A549 (cell line): ENCODE data around the gene PUM2. TPM values are rescaled to one million over a fixed set of nuclear protein-coding genes. Genes with fewer than 3 reads are reported as not detected.

ENCODE experiments used
- ATAC-seq, 2 experiments: fragments of 200-7000 bp in 1 of 2; fragments of >200 bp in 1 of 2; cut with Nextera tagmentation in 1 of 2; cut with Tn5 transposase in 1 of 2; 3 replicates each; pipeline versions ENCODE4 v1.8.0 to v1.9.1; 2018 to 2020; ENCODE audit warnings: mild to moderate bottlenecking in 1 of 2, moderate library complexity in 1 of 2
- CTCF ChIA-PET: fragments of 300-600 bp; sonication (Branson Sonifier 250); formaldehyde crosslinking; extraction: SDS; loops from one replicate; lab custom pipeline; 2021; ENCODE audit warnings: antibody characterized with exemption, inconsistent platforms; lab: Yijun Ruan, JAX
- POLR2A ChIA-PET: fragments of 350-600 bp; formaldehyde crosslinking; extraction: SDS; loops from one replicate; lab custom pipeline; 2021; ENCODE audit warnings: antibody characterized with exemption, inconsistent platforms; lab: Yijun Ruan, JAX
- DNase-seq, 2 experiments: peaks; one replicate each; pipeline versions ENCODE4 v3.0.0 to v3.0.0-alpha.2; 2011 to 2016; ENCODE audit warnings: low read depth in 1 of 2, low spot score in 1 of 2
- FAIRE-seq: peaks from 2 replicates; lab custom pipeline; 2011; peaks lifted over from hg19 to GRCh38; lab: Jason Lieb, UNC
- H3K27ac ChIP-seq, 2 experiments: fragments of >200 bp; sonication (Bioruptor Twin); formaldehyde crosslinking; 3 replicates each; pipeline ENCODE4 v1.5.1; 2016 to 2017
- H3K4me1 ChIP-seq: fragments of >200 bp; sonication (Bioruptor Twin); formaldehyde crosslinking; 3 replicates; pipeline ENCODE4 v1.6.1; 2016
- H3K4me2 ChIP-seq: fragments of >200 bp; sonication (Bioruptor Twin); formaldehyde crosslinking; 3 replicates; pipeline ENCODE4 v1.6.1; 2016
- H3K4me3 ChIP-seq: fragments of >200 bp; sonication (Bioruptor Twin); formaldehyde crosslinking; 3 replicates; pipeline ENCODE4 v1.5.1; 2016
- H3K9me3 ChIP-seq: fragments of >200 bp; sonication (Bioruptor Twin); formaldehyde crosslinking; 3 replicates; pipeline ENCODE4 v1.6.1; 2016
- BHLHE40 ChIP-seq: IDR thresholded peaks from 2 replicates; pipeline ENCODE4 v1.6.1; 2012; ENCODE audit warnings: low read depth, low read length, inconsistent platforms
- CBX2 ChIP-seq: fragments of 200-600 bp; sonication (generic); IDR thresholded peaks from 2 replicates; pipeline ENCODE4 v1.6.1; 2016; ENCODE audit warnings: low read depth, mild to moderate bottlenecking, borderline replicate concordance
- CBX8 ChIP-seq: fragments of 200-600 bp; sonication (generic); IDR thresholded peaks from 2 replicates; pipeline ENCODE4 v1.6.1; 2016
- CEBPB ChIP-seq, 2 experiments: fragments of >200 bp in 1 of 2; sonication (Bioruptor Twin) in 1 of 2; formaldehyde crosslinking in 1 of 2; IDR thresholded peaks; 2 replicates each; pipeline ENCODE4 v1.6.1; 2012 to 2016
- EHF ChIP-seq: fragments of 250-450 bp; sonication (Bioruptor Pico); IDR thresholded peaks from 2 replicates; pipeline ENCODE4 v1.5.0; 2020; ENCODE audit warnings: mild to moderate bottlenecking
- FOSL2 ChIP-seq, 2 experiments: fragments of 450-650 bp in 1 of 2; fragments of >200 bp in 1 of 2; sonication (Bioruptor Twin) in 1 of 2; formaldehyde crosslinking; IDR thresholded peaks; 2 replicates each; pipeline versions ENCODE4 v1.5.0 to v1.6.1; 2016 to 2020; ENCODE audit warnings: mild to moderate bottlenecking in 1 of 2, moderate library complexity in 1 of 2
- GATA3 ChIP-seq: IDR thresholded peaks from 2 replicates; pipeline ENCODE4 v1.6.1; 2012; ENCODE audit warnings: borderline replicate concordance
- HOXA7 ChIP-seq: fragments of 250-450 bp; sonication (Bioruptor Pico); IDR thresholded peaks from 2 replicates; pipeline ENCODE4 v1.5.0; 2020; ENCODE audit warnings: mild to moderate bottlenecking, moderate library complexity
- KDM1A ChIP-seq: fragments of 200-600 bp; sonication (generic); IDR thresholded peaks from 2 replicates; pipeline ENCODE4 v1.6.1; 2016; ENCODE audit warnings: low read depth, mild to moderate bottlenecking
- KDM5A ChIP-seq: fragments of 200-600 bp; sonication (generic); IDR thresholded peaks from 2 replicates; pipeline ENCODE4 v1.6.1; 2016; ENCODE audit warnings: antibody characterized with exemption, mild to moderate bottlenecking
- MAFK ChIP-seq: fragments of 450-650 bp; IDR thresholded peaks from 2 replicates; pipeline ENCODE4 v1.6.1; 2014; ENCODE audit not compliant: partially characterized antibody
- MAZ ChIP-seq: fragments of 150-350 bp; IDR thresholded peaks from 2 replicates; pipeline ENCODE4 v1.6.1; 2014; ENCODE audit warnings: antibody characterized with exemption, low read depth, low read length, borderline replicate concordance
- NFE2L2 ChIP-seq: fragments of 150-350 bp; conservative IDR thresholded peaks from 2 replicates; pipeline ENCODE4 v1.6.1; 2014; ENCODE audit warnings: low read length
- NR3C1 ChIP-seq: fragments of >200 bp; sonication (Bioruptor Twin); formaldehyde crosslinking; IDR thresholded peaks from 3 replicates; pipeline ENCODE4 v1.6.1; 2017
- POLR2A ChIP-seq: IDR thresholded peaks from 2 replicates; pipeline ENCODE4 v1.6.1; 2012; ENCODE audit warnings: mild to moderate bottlenecking, low read length
- POLR2AphosphoS2 ChIP-seq: conservative IDR thresholded peaks from 2 replicates; pipeline ENCODE4 v1.6.1; 2012; ENCODE audit warnings: low read length, improper control_type of control experiment, inconsistent platforms
- RCOR1 ChIP-seq: fragments of 150-350 bp; IDR thresholded peaks from 2 replicates; pipeline ENCODE4 v1.6.1; 2014; ENCODE audit warnings: antibody characterized with exemption, low read length, low read depth
- RNF2 ChIP-seq: fragments of 200-600 bp; sonication (generic); IDR thresholded peaks from 2 replicates; pipeline ENCODE4 v1.6.1; 2016; ENCODE audit warnings: low read depth, mild to moderate bottlenecking, antibody characterized with exemption, moderate library complexity, borderline replicate concordance
- TP53 ChIP-seq: fragments of 250-450 bp; sonication (Bioruptor Pico); IDR thresholded peaks from 2 replicates; pipeline ENCODE4 v1.5.0; 2021; ENCODE audit warnings: mild to moderate bottlenecking, moderate library complexity
- ZNF302 ChIP-seq: fragments of 250-450 bp; sonication (Bioruptor Pico); IDR thresholded peaks from 2 replicates; pipeline ENCODE4 v1.9.0; 2021; ENCODE audit warnings: inconsistent platforms, mild to moderate bottlenecking, moderate library complexity
- WGBS: methylation state at CpG from one replicate; pipeline ENCODE4 v1.1.6; 2017; ENCODE audit errors: missing lambda C conversion rate; 5-methylcytosine and 5-hydroxymethylcytosine counted together
- polyA plus RNA-seq, 4 experiments: library from polyadenylated mRNA; depleted of rRNA in 3 of 4; stranded (reverse); fragments of >200 nt; fragmentation: RNase III in 1 of 4; extraction: RNeasy Plus Mini Kit Qiagen cat#74134 plus additional on column Dnase treatment in 1 of 4; gene quantifications; 2 replicates in 3 of 4; 3 replicates in 1 of 4; pipeline ENCODE4 v1.2.3, GENCODE V29; 2011 to 2017
- TF ChIP-seq, protein P1 (sequence below): IDR thresholded peaks from 2 replicates; pipeline ENCODE4 v1.6.1; 2012
- TF ChIP-seq, protein P2 (sequence below): fragments of 250-450 bp; sonication (Bioruptor Pico); IDR thresholded peaks from 2 replicates; pipeline ENCODE4 v1.5.0; 2020; ENCODE audit warnings: low read depth, mild to moderate bottlenecking, moderate library complexity
- TF ChIP-seq, protein P3 (sequence below): fragments of 450-650 bp; IDR thresholded peaks from 2 replicates; pipeline ENCODE4 v1.6.1; 2014; ENCODE audit warnings: antibody characterized with exemption
- TF ChIP-seq, protein P4 (sequence below): fragments of >200 bp; sonication (Bioruptor Twin); formaldehyde crosslinking; IDR thresholded peaks from 3 replicates; pipeline ENCODE4 v1.6.1; 2016

The PUM2 gene
- polyA plus RNA-seq, 2 of the 4 experiments (the other 2 are of a cell fraction): 44.6 to 94.2 TPM

DNA sequence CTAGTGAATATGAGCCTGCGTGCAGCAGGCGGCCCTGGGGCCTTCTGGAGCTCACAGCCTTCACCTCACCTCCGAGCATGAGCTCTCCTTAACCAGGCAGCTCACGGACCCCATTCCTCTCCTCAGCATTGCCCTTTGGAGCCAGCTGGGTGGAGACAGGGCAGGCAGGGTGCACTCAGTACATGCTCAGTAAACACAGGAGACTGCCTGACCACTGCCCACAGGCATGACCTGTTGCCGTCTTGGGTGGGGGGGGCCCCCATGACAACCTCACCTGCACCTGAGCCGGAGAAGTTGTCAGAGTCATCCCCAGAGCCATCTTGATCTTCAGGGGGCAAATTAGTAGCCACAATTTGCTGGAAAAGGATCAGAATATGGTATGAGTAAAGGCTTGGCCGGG lies 145.6 kb downstream of the PUM2 start (continued):
- TF ChIP-seq HOXA7 (CRISPR knock-in tag) (no peak), BHLHE40 (no peak), KDM5A (no peak), FOSL2 (IDR thresholded peaks at IDR 0.05) (no peak), FOSL2 (CRISPR knock-in tag; IDR thresholded peaks at IDR 0.05) (no peak), MAFK (no peak), NR3C1 (no peak)
- TF ChIP-seq, protein P1, sequence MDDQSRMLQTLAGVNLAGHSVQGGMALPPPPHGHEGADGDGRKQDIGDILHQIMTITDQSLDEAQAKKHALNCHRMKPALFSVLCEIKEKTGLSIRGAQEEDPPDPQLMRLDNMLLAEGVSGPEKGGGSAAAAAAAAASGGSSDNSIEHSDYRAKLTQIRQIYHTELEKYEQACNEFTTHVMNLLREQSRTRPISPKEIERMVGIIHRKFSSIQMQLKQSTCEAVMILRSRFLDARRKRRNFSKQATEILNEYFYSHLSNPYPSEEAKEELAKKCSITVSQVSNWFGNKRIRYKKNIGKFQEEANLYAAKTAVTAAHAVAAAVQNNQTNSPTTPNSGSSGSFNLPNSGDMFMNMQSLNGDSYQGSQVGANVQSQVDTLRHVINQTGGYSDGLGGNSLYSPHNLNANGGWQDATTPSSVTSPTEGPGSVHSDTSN: no peak
- TF ChIP-seq, all 56 proteins: peak for 0

DNA sequence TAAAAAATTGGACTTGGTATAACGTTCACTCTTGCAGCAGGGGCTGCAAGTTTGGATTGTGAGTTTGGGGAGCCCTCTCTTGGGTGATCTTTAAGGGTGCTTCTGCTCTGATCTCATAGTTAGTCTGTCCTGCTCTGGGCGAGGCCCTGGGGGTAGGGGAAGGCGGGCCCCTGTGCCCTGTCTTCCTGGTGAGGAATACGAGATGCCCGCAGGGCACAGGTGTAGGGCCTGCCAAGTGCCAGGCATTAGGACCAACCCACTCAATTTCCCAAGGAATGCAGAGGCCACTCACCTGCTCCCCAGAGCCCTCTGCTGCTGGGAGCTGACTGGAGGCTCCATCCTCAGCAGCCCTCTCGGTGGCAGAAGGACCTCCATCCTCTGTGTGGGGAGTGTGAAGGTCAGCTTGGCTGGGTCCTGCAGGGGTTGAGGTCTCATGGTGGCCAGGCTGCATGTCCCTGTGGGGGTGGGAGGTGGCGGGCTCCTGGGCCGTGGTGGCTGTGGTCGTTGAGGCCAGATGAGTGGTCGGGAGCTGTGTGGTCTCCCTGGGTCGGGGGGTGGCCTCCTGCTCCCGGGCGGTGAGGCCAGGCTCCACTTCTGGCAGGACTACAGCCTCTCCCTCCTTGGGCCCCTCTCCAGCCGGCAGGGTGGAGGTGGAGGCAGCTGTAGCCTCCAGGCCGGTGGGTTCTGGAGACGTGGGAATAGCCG lies 147.0 kb downstream of the PUM2 start:
- no peak overlapping the region for H3K27ac ChIP-seq
- CTCF ChIA-PET: interaction anchor here (0.6 to 15.3 kb wide), 12 partner anchors 8 to 439 kb away, joined by 3 to 149 read pairs (median 3); partner anchors contain the start of gene SDC1
- POLR2A ChIA-PET: interaction anchor here (0.6 kb wide), 1 partner anchor 20 kb away, joined by 5 read pairs; no protein-coding TSS in a partner anchor
- peaks cover 26% of the 10 kb centered on the region for H3K4me1 ChIP-seq
- DNase-seq (no peak), ATAC-seq (no peak), FAIRE-seq (no peak)
- no peak for TF ChIP-seq CBX8
- TF ChIP-seq, protein P2, sequence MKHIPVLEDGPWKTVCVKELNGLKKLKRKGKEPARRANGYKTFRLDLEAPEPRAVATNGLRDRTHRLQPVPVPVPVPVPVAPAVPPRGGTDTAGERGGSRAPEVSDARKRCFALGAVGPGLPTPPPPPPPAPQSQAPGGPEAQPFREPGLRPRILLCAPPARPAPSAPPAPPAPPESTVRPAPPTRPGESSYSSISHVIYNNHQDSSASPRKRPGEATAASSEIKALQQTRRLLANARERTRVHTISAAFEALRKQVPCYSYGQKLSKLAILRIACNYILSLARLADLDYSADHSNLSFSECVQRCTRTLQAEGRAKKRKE: no peak
- no peak for TF ChIP-seq MAZ
- TF ChIP-seq, protein P3, sequence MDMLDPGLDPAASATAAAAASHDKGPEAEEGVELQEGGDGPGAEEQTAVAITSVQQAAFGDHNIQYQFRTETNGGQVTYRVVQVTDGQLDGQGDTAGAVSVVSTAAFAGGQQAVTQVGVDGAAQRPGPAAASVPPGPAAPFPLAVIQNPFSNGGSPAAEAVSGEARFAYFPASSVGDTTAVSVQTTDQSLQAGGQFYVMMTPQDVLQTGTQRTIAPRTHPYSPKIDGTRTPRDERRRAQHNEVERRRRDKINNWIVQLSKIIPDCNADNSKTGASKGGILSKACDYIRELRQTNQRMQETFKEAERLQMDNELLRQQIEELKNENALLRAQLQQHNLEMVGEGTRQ: no peak
- TF ChIP-seq CBX2: no peak
- TF ChIP-seq, protein P4, sequence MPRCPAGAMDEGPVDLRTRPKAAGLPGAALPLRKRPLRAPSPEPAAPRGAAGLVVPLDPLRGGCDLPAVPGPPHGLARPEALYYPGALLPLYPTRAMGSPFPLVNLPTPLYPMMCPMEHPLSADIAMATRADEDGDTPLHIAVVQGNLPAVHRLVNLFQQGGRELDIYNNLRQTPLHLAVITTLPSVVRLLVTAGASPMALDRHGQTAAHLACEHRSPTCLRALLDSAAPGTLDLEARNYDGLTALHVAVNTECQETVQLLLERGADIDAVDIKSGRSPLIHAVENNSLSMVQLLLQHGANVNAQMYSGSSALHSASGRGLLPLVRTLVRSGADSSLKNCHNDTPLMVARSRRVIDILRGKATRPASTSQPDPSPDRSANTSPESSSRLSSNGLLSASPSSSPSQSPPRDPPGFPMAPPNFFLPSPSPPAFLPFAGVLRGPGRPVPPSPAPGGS: no peak
- no peak for TF ChIP-seq RNF2
- no peak for TF ChIP-seq POLR2A
- TF ChIP-seq MAFK: no peak
- TF ChIP-seq KDM1A: no peak
- no peak overlapping the region for H3K4me3 ChIP-seq
- no peaks in the 10 kb centered on the region for H3K9me3 ChIP-seq
- WGBS: 86% methylated on average over 16 of the region's 17 CpGs
- H3K4me2 ChIP-seq: no peak overlapping the region

DNA sequence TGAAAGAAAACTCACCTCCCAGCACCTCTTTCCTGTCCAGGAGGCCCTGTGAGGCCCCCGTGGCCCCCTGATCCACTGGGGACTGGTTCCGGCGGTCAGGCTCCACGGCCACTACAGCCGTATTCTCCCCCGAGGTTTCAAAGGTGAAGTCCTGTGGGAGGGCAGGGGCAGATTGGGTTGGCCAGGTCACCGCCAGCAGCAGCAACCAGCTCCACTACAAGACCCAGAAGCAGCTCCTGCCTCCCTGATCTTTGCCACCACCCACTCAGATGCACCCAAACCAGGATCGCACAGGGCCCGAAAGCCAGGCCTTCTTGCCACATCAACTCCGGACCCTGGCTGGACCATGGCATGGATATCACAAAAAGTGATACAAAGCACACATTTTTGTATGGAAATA lies 147.6 kb downstream of the PUM2 start:
- Histone ChIP-seq H3K4me3 (no peak overlapping the region), H3K27ac (no peak overlapping the region), H3K4me2 (no peak overlapping the region), H3K4me1 (peaks cover 20% of the 10 kb centered on the region), H3K9me3 (no peaks in the 10 kb centered on the region)
- DNase-seq (no peak), FAIRE-seq (no peak), ATAC-seq (no peak)
- CTCF ChIA-PET: interaction anchor here (0.7 to 15.3 kb wide), 10 partner anchors 8 to 440 kb away, joined by 3 to 149 read pairs (median 3); partner anchors contain the start of gene SDC1
- POLR2A ChIA-PET: no interaction called here
- TF ChIP-seq FOSL2 (IDR thresholded peaks at IDR 0.05): no peak
- no peak for TF ChIP-seq FOSL2 (CRISPR knock-in tag; IDR thresholded peaks at IDR 0.05)
- TF ChIP-seq NFE2L2: no peak
- no peak for TF ChIP-seq EHF (CRISPR knock-in tag)
- TF ChIP-seq CEBPB (IDR thresholded peaks at IDR 0.05): no peak
- TF ChIP-seq RCOR1: no peak
- TF ChIP-seq POLR2AphosphoS2: no peak
- no peak for TF ChIP-seq HOXA7 (CRISPR knock-in tag)
- no peak for TF ChIP-seq TP53 (CRISPR knock-in tag)
- TF ChIP-seq, protein P3: no peak
- no peak for TF ChIP-seq ZNF302
- TF ChIP-seq CBX2: no peak
- no peak for TF ChIP-seq GATA3
- WGBS: 95% methylated on average over 10 of the region's 10 CpGs
